Ovary (tissue), 3 donors: Measurements from ENCODE around the gene SNCAIP.

Experiments used
- EP300 ChIP-seq: sonication (generic); formaldehyde crosslinking; IDR thresholded peaks from one replicate; pipeline ENCODE4 v1.6.1; 2017; ENCODE audit warnings: antibody characterized with exemption
- POLR2A ChIP-seq: fragments of 450-650 bp; IDR thresholded peaks from one replicate; pipeline ENCODE4 v1.6.1; 2017; ENCODE audit warnings: antibody characterized with exemption, mild to moderate bottlenecking, moderate library complexity
- TF ChIP-seq, protein P1 (sequence below), 3 donors: fragments of 450-650 bp in 2 of 3; fragments of 200-600 bp in 1 of 3; IDR thresholded peaks; one replicate each; pipeline versions ENCODE4 v1.5.1 to v1.8.0; 2016 to 2022; ENCODE audit warnings: antibody characterized with exemption in 3 of 3, mild to moderate bottlenecking in 1 of 3
- donor health status: DM: no; HTN: no; CAD: no.

DNA sequence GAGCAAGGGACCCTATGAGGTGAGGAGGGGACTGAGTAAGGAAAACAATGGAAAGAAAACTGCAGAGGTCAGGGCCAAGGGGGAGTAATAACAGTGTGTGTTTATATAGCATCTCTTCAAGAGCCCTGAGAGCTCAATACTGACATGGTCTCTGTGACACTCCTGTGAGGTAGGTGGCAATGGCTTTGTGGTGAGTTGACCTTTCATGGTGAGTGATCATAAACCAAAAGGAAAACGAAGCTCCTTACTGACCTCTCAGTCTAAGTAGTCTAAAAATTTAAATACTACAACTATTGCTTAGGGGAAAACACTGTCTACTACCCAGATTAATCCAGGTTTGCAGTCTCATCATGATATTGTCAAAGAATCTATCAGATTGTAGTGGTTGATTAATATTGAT, 130.9 kb downstream of the SNCAIP start:
- TF ChIP-seq POLR2A (no peak), EP300 (no peak)
- TF ChIP-seq, protein P1, sequence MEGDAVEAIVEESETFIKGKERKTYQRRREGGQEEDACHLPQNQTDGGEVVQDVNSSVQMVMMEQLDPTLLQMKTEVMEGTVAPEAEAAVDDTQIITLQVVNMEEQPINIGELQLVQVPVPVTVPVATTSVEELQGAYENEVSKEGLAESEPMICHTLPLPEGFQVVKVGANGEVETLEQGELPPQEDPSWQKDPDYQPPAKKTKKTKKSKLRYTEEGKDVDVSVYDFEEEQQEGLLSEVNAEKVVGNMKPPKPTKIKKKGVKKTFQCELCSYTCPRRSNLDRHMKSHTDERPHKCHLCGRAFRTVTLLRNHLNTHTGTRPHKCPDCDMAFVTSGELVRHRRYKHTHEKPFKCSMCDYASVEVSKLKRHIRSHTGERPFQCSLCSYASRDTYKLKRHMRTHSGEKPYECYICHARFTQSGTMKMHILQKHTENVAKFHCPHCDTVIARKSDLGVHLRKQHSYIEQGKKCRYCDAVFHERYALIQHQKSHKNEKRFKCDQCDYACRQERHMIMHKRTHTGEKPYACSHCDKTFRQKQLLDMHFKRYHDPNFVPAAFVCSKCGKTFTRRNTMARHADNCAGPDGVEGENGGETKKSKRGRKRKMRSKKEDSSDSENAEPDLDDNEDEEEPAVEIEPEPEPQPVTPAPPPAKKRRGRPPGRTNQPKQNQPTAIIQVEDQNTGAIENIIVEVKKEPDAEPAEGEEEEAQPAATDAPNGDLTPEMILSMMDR (IDR thresholded peaks at IDR 0.05), result no peak
